ENCODE measurements around the gene RASA3.
"Not testable (repeated sequence)": the region's sequence is repeated elsewhere in the genome, so short reads cannot be mapped to it uniquely, and the experiment has no call there.

Gene RASA3

GRCh38 chr13:114155320-114155719, 22.9 kb upstream of the RASA3 start:
- no peak for DNase-seq

- DNase-seq, result no peak
Observed at GRCh38 chr13:114154476-114154875, 22.1 kb upstream of the RASA3 start.

GRCh38 chr13:114153485-114154080, 21.2 kb upstream of the RASA3 start:
- DNase-seq, result no peak

- DNase-seq, result no peak
Observed at GRCh38 chr13:114152831-114153371, 20.5 kb upstream of the RASA3 start.

- DNase-seq, result no peak
Observed at GRCh38 chr13:114152285-114152645, 19.8 kb upstream of the RASA3 start.

- DNase-seq, result peak; percentile 45
Observed at GRCh38 chr13:114151565-114152284, 19.3 kb upstream of the RASA3 start.

GRCh38 chr13:114151031-114151430, 18.6 kb upstream of the RASA3 start:
- no peak for DNase-seq

GRCh38 chr13:114149774-114150740, 17.6 kb upstream of the RASA3 start:
- DNase-seq, result no peak

GRCh38 chr13:114148886-114149285, 16.5 kb upstream of the RASA3 start:
- not testable (repeated sequence) for DNase-seq

- DNase-seq, result peak; percentile 48
Observed at GRCh38 chr13:114148521-114148855, 16.1 kb upstream of the RASA3 start.

- DNase-seq, result no peak
Observed at GRCh38 chr13:114147803-114148520, 15.5 kb upstream of the RASA3 start.

- DNase-seq, result no peak
Observed at GRCh38 chr13:114146629-114147028, 14.2 kb upstream of the RASA3 start.

- no peak for DNase-seq
Observed at GRCh38 chr13:114146173-114146572, 13.8 kb upstream of the RASA3 start.

GRCh38 chr13:114145722-114146121, 13.3 kb upstream of the RASA3 start:
- DNase-seq, result no peak

GRCh38 chr13:114145256-114145655, 12.8 kb upstream of the RASA3 start:
- no peak for DNase-seq

GRCh38 chr13:114144606-114145244, 12.3 kb upstream of the RASA3 start:
- no peak for DNase-seq

- no peak for DNase-seq
Observed at GRCh38 chr13:114143806-114144605, 11.6 kb upstream of the RASA3 start.

GRCh38 chr13:114142640-114143490, 10.4 kb upstream of the RASA3 start:
- peak; percentile 32 for DNase-seq

GRCh38 chr13:114142137-114142550, 9.7 kb upstream of the RASA3 start:
- no peak for DNase-seq

- no peak for DNase-seq
Observed at GRCh38 chr13:114141261-114141996, 9.0 kb upstream of the RASA3 start.
